Measurements from ENCODE around the gene AP1G1. TPM values are rescaled to one million over a fixed set of nuclear protein-coding genes. Genes with fewer than 3 reads are reported as not detected.
A peak's percentile ranks its signal among the peaks of the same experiment; 100 is the strongest.

Gene AP1G1
- total RNA-seq, 1 donor from 2014 or later: 90.5 TPM

GRCh38 chr16:71722801-71723536, 85.7 kb downstream of the AP1G1 start:
- peak; percentile 80 for DNase-seq (ENCODE audit: extremely low spot score, unreplicated experiment)
- Mint-ChIP-seq H3K27me3 (peaks cover 11% of the 10 kb centered on the region), H3K9me3 (no peaks in the 10 kb centered on the region), H3K27ac (peak overlapping the region; percentile 95), H3K4me1 (ENCODE audit: unreplicated experiment) (peaks cover 13% of the 10 kb centered on the region), H3K4me3 (peak overlapping the region; percentile 96), H3K36me3 (peaks cover 5% of the 10 kb centered on the region)
- no peak for TF ChIP-seq CTCF (conservative IDR thresholded peaks at IDR 0.05)

DNA sequence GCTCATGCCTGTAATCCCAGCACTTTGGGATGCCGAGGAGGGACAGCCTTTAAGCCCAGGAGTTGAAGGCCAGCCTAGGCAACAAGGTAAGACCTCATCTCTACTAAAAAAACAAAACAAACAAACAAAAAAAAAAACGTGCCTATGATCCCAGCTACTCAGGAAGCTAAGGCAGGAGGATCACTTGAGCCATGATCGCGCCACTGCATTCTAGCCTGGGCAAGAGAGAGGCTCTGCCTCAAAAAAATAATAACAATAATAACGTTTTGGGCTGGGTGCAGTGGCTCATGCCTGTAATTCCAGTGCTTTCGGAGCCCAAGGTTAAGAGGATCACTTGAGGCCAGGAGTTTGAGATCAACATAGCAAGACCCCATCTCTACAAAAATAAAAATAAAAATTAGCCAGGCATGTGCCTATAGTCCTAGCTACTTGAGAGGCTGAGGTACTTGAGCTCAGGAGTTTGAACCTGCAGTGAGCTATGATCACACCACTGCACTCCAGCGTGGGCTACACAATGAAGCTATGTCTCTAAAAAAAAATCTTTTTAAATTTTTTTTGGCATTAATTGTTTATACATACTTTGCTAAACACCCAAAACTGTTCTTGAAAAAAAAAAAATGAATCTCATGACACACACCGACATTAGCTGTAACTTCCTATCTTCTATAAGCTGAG, 87.4 kb downstream of the AP1G1 start:
- DNase-seq (ENCODE audit: extremely low spot score, unreplicated experiment): no peak
- no peak for TF ChIP-seq CTCF (conservative IDR thresholded peaks at IDR 0.05)
- Mint-ChIP-seq H3K9me3 (no peaks in the 10 kb centered on the region), H3K27ac (no peak overlapping the region), H3K4me1 (ENCODE audit: unreplicated experiment) (peaks cover 13% of the 10 kb centered on the region), H3K27me3 (peaks cover 11% of the 10 kb centered on the region), H3K4me3 (peak overlapping the region; percentile 73), H3K36me3 (peaks cover 9% of the 10 kb centered on the region)

GRCh38 chr16:71712501-71712900, 96.1 kb downstream of the AP1G1 start:
- Mint-ChIP-seq H3K36me3 (peaks cover 4% of the 10 kb centered on the region), H3K9me3 (no peaks in the 10 kb centered on the region), H3K4me1 (ENCODE audit: unreplicated experiment) (peaks cover 16% of the 10 kb centered on the region), H3K27me3 (no peaks in the 10 kb centered on the region), H3K27ac (no peak overlapping the region), H3K4me3 (no peak overlapping the region)
- no peak for TF ChIP-seq CTCF (conservative IDR thresholded peaks at IDR 0.05)
- DNase-seq (ENCODE audit: extremely low spot score, unreplicated experiment): no peak

DNA sequence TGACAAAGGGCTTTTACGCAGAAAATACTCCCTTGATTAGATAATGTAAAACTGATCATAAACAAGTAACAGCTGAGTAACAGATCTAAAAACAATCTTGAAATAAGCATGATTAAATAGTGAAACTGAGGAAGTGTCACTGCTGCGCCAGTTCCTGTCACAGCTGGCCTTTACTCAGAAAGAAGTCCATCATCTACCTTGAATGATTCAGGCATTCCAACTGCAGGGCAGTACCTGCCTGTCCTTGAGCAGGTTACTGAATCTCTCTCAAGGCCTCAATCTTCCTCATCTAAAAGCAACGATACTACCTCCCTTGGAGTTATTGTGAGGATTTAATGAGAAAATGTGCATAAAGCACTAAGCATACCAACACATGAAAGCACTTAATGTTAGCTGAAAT, 96.8 kb downstream of the AP1G1 start:
- Mint-ChIP-seq H3K27me3 (no peaks in the 10 kb centered on the region), H3K27ac (no peak overlapping the region), H3K4me3 (no peak overlapping the region), H3K9me3 (no peaks in the 10 kb centered on the region), H3K36me3 (peaks cover 4% of the 10 kb centered on the region), H3K4me1 (ENCODE audit: unreplicated experiment) (peaks cover 17% of the 10 kb centered on the region)
- DNase-seq (ENCODE audit: extremely low spot score, unreplicated experiment): no peak
- no peak for TF ChIP-seq CTCF (conservative IDR thresholded peaks at IDR 0.05)

- Mint-ChIP-seq H3K36me3 (no peaks in the 10 kb centered on the region), H3K9me3 (no peaks in the 10 kb centered on the region), H3K4me1 (ENCODE audit: unreplicated experiment) (peaks cover 17% of the 10 kb centered on the region), H3K27ac (peak overlapping the region; percentile 16), H3K27me3 (no peaks in the 10 kb centered on the region), H3K4me3 (no peak overlapping the region)
- TF ChIP-seq CTCF (conservative IDR thresholded peaks at IDR 0.05): no peak
- no peak for DNase-seq (ENCODE audit: extremely low spot score, unreplicated experiment)
These were observed 99.3 kb downstream of the AP1G1 start for GRCh38 chr16:71709229-71709781.

All from type B pancreatic cell (in vitro differentiated cells).